K562 (cell line): ENCODE results near the gene CUTA. TPM values are rescaled to one million over a fixed set of nuclear protein-coding genes. Genes with fewer than 3 reads are reported as not detected.

Experiments used
- ATF3 ChIP-seq, 2 experiments: fragments of 450-650 bp in 1 of 2; sonication (generic) in 1 of 2; formaldehyde crosslinking in 1 of 2; IDR thresholded peaks in 1 of 2; conservative IDR thresholded peaks in 1 of 2; 2 replicates each; pipeline versions ENCODE4 v1.6.1 to v1.8.1; 2016 to 2023; ENCODE audit warnings: mild to moderate bottlenecking in 2 of 2, moderate library complexity in 2 of 2, inconsistent platforms in 1 of 2, missing genetic modification reagents in 1 of 2
- BDP1 ChIP-seq: IDR thresholded peaks from 3 replicates; pipeline ENCODE4 v1.6.1; 2011; ENCODE audit not compliant: insufficient read length, insufficient read depth
- E2F3 ChIP-seq: fragments of 250-450 bp; sonication (Bioruptor Pico); IDR thresholded peaks from 2 replicates; pipeline ENCODE4 v1.4.0; 2020; ENCODE audit warnings: mild to moderate bottlenecking
- EP300 ChIP-seq: IDR thresholded peaks from 2 replicates; pipeline ENCODE4 v1.6.1; 2012; ENCODE audit warnings: low read length, improper control_type of control experiment
- FOSL1 ChIP-seq: fragments of 200-800 bp; sonication (Bioruptor generic); conservative IDR thresholded peaks from 2 replicates; pipeline ENCODE4 v1.6.1; 2016; ENCODE audit warnings: missing genetic modification characterization, missing compliant biosample characterization
- GABPA ChIP-seq: fragments of 200-800 bp; sonication (Bioruptor generic); conservative IDR thresholded peaks from 2 replicates; pipeline ENCODE4 v1.6.1; 2016; ENCODE audit warnings: low read depth, missing genetic modification characterization, missing compliant biosample characterization
- GABPB1 ChIP-seq: sonication (generic); formaldehyde crosslinking; IDR thresholded peaks from 2 replicates; pipeline ENCODE4 v1.8.0; 2022; ENCODE audit warnings: mild to moderate bottlenecking, missing genetic modification reagents
- JUN ChIP-seq, 2 experiments: sonication (generic) in 1 of 2; formaldehyde crosslinking in 1 of 2; IDR thresholded peaks; 2 replicates each; pipeline versions ENCODE4 v1.6.1 to v1.8.0; 2012 to 2022; ENCODE audit warnings: borderline replicate concordance in 2 of 2, mild to moderate bottlenecking in 2 of 2, improper control_type of control experiment in 1 of 2, low read depth in 1 of 2, low read length in 1 of 2, missing genetic modification reagents in 1 of 2
- PYGO2 ChIP-seq: fragments of 450-650 bp; IDR thresholded peaks from 2 replicates; pipeline ENCODE4 v1.6.1; 2016; ENCODE audit warnings: mild to moderate bottlenecking, missing genetic modification characterization, moderate library complexity, missing compliant biosample characterization
- SLC30A9 ChIP-seq: fragments of 250-450 bp; sonication (Bioruptor Pico); IDR thresholded peaks from 2 replicates; pipeline ENCODE4 v1.8.0; 2022; ENCODE audit warnings: mild to moderate bottlenecking, moderate library complexity
- SPI1 ChIP-seq: IDR thresholded peaks from 2 replicates; pipeline ENCODE4 v1.6.1; 2011; ENCODE audit warnings: low read depth, low read length, control low read depth, borderline replicate concordance
- SRSF1 ChIP-seq: fragments of 200-400 bp; formaldehyde crosslinking; IDR thresholded peaks from 2 replicates; pipeline ENCODE4 v1.6.1; 2017; ENCODE audit warnings: mild to moderate bottlenecking, low read depth, low read length, moderate library complexity
- TAF7 ChIP-seq: fragments of 450-650 bp; IDR thresholded peaks from 2 replicates; pipeline ENCODE4 v1.6.1; 2016; ENCODE audit warnings: missing genetic modification characterization, missing compliant biosample characterization
- TFE3 ChIP-seq: fragments of 450-650 bp; formaldehyde crosslinking; IDR thresholded peaks from 2 replicates; pipeline ENCODE4 v1.4.0; 2020; ENCODE audit warnings: mild to moderate bottlenecking, mixed read lengths
- ZBTB26 ChIP-seq: fragments of 450-650 bp; formaldehyde crosslinking; IDR thresholded peaks from 2 replicates; pipeline ENCODE4 v1.4.0; 2022; ENCODE audit warnings: missing genetic modification characterization
- ZNF143 ChIP-seq: sonication (generic); formaldehyde crosslinking; IDR thresholded peaks from 2 replicates; pipeline ENCODE4 v1.9.0; 2022; ENCODE audit warnings: mild to moderate bottlenecking, missing genetic modification reagents
- ZNF280A ChIP-seq: fragments of 450-650 bp; IDR thresholded peaks from 2 replicates; pipeline ENCODE4 v1.6.1; 2018; ENCODE audit warnings: mild to moderate bottlenecking, low read depth; ENCODE audit not compliant: partially characterized antibody
- ZNF311 ChIP-seq: fragments of 250-450 bp; sonication (Bioruptor Pico); IDR thresholded peaks from 2 replicates; pipeline ENCODE4 v1.4.0; 2020; ENCODE audit warnings: mild to moderate bottlenecking, moderate library complexity
- ZNF324 ChIP-seq: fragments of 250-450 bp; sonication (Bioruptor Pico); IDR thresholded peaks from 2 replicates; pipeline ENCODE4 v1.4.0; 2020; ENCODE audit warnings: mild to moderate bottlenecking
- ZNF507 ChIP-seq: conservative IDR thresholded peaks from 2 replicates; pipeline ENCODE4 v1.6.1; 2017; ENCODE audit warnings: missing genetic modification characterization, missing compliant biosample characterization
- ZNF75A ChIP-seq: fragments of 450-650 bp; formaldehyde crosslinking; IDR thresholded peaks from 2 replicates; pipeline ENCODE4 v1.4.0; 2020; ENCODE audit warnings: mild to moderate bottlenecking
- ZNF764 ChIP-seq: fragments of 250-450 bp; sonication (Bioruptor Pico); IDR thresholded peaks from 2 replicates; pipeline ENCODE4 v1.4.0; 2020; ENCODE audit warnings: low read depth, mild to moderate bottlenecking, moderate library complexity
- polyA plus RNA-seq, 8 experiments: library from polyadenylated mRNA; depleted of rRNA in 4 of 8; stranded (reverse) in 5 of 8; unstranded in 3 of 8; fragments of >200 nt; fragmentation: Nextera tagmentation in 2 of 8; fragmentation: Illumina TruSeq in 1 of 8; extraction: Ambion mirVana in 2 of 8; extraction: Trizol in 1 of 8; gene quantifications; 2 replicates each; pipeline versions ENCODE4 v1.2.1 to v1.2.3, GENCODE V29; 2011 to 2014; ENCODE audit warnings: inconsistent platforms in 1 of 8, missing spikeins in 1 of 8
- total RNA-seq, 7 experiments: library from RNA; depleted of rRNA in 6 of 7; stranded (reverse); fragments of >200 nt in 6 of 7; fragmentation: Illumina TruSeq in 2 of 7; extraction: Trizol in 2 of 7; gene quantifications; 2 replicates each; pipeline versions ENCODE4 v1.2.1 to v1.2.3, GENCODE V29; 2011 to 2021; ENCODE audit warnings: low replicate concordance in 1 of 7

Gene CUTA
- total and polyA plus RNA-seq, 9 of the 15 experiments (the other 6 are each of a cell fraction or from before 2014, with no cell fraction given): 166 to 682 (median 310) TPM

- TF ChIP-seq ZBTB26 (no peak), PYGO2 (tag) (no peak), EP300 (peak; percentile 33; the same call in 1 of the 2 replicates), ZNF324 (CRISPR knock-in tag) (no peak), E2F3 (CRISPR knock-in tag) (peak; percentile 79), ZNF764 (CRISPR knock-in tag) (no peak), ZNF311 (no peak), ZNF280A (no peak), JUN (IDR thresholded peaks at IDR 0.05; ENCODE audit: borderline replicate concordance, low read depth, low read length) (peak; percentile 65; the same call in 1 of the 2 replicates), JUN (CRISPR knock-in tag; IDR thresholded peaks at IDR 0.05; ENCODE audit: borderline replicate concordance) (no peak), ZNF143 (CRISPR knock-in tag) (0 out of 2 replicates have a peak, but pooled peaks have one; percentile 14), SPI1 (no peak), GABPB1 (CRISPR knock-in tag) (peak; percentile 97), ZNF75A (CRISPR knock-in tag) (no peak), BDP1 (no peak), TAF7 (tag) (0 out of 2 replicates have a peak, but pooled peaks have one; percentile 12), ZNF507 (tag) (no peak), TFE3 (CRISPR knock-in tag) (no peak), ATF3 (IDR thresholded peaks at IDR 0.05) (no peak), ATF3 (CRISPR knock-in tag; conservative IDR thresholded peaks at IDR 0.05) (no peak; the same call in 1 of the 2 replicates), SRSF1 (no peak), FOSL1 (tag) (no peak), GABPA (tag) (peak; percentile 96), SLC30A9 (CRISPR knock-in tag) (no peak)
Measured at GRCh38 chr6:33454009-33454946, 36.4 kb upstream of the CUTA start, which contains the start of gene ZBTB9 (continued).
